Brain microvascular endothelial cell (primary cell): ENCODE results near the gene FBXO28.

ENCODE experiments used
- DNase-seq: peaks from one replicate; pipeline ENCODE4 v3.0.0-alpha.2; 2020
- H3K27ac ChIP-seq: fragments of 250-450 bp; sonication (Bioruptor Pico); 2 replicates; pipeline ENCODE4 v1.5.1; 2020; ENCODE audit warnings: mild to moderate bottlenecking, moderate library complexity
- H3K27me3 ChIP-seq: fragments of 250-450 bp; sonication (Bioruptor Pico); replicated peaks from 2 replicates; pipeline ENCODE4 v1.5.1; 2020; ENCODE audit warnings: mild to moderate bottlenecking
- H3K36me3 ChIP-seq: fragments of 250-450 bp; sonication (Bioruptor Pico); replicated peaks from 2 replicates; pipeline ENCODE4 v1.5.1; 2020; ENCODE audit warnings: mild to moderate bottlenecking
- H3K4me3 ChIP-seq: 2 replicates; pipeline ENCODE4 v1.5.1; 2011; ENCODE audit warnings: low read depth, mild to moderate bottlenecking, control low read depth, low read length, moderate library complexity
- in situ Hi-C: cut with HindIII; loops from 2 replicates; pipeline ENCODE4 v1.10.0; 2017; ENCODE audit warnings: low sequenced_read_pairs, low pct_ligation_motif_present
- TF ChIP-seq, protein P1 (sequence below): IDR thresholded peaks from 2 replicates; pipeline ENCODE4 v1.5.1; 2011; ENCODE audit warnings: low read depth, mild to moderate bottlenecking, moderate library complexity, low read length, control low read depth, inconsistent platforms; ENCODE audit errors: missing control alignments

FBXO28 gene

DNA sequence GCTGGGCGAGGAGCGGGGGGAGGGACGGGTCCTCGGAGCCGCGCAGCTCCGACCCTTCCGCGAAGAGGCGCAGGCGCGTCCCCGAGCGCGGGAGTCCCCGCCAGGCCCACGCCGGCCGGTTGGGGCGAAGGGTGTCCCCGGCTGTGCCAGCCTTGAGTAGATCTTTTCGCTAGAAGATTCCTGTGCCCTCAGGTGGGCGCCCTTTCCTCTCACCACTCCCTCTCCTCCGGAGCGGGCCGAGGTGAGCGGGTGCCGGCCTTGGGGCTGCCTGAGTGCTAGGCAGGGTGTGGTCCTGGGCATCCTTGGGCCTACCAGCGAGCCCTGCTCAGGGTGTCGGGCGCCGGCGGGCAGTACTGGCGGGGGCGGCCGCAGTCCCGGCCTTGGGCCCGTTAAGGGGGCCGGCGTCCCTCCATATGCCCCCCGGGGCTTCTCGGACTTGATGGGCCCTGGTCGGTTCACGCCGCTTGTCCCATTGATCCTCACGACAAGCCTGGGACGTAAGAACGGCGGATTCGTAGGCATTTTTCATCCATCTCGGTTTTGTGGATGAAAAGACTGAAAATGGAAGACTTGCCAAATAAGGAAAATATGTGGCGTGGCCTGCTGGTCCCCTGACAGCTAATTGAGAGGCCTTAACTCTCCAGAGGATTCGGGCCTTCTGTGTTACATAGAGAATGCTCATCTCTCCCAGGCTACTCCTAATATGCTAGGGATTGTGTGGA lies 69.8 kb downstream of the FBXO28 start:
- peak overlapping the region; percentile 83 for H3K4me3 ChIP-seq
- in situ Hi-C loops, result no loop called here
- DNase-seq, result peak; percentile 43
- peak overlapping the region; percentile 87 for H3K27ac ChIP-seq
- H3K27me3 ChIP-seq, result no peaks in the 10 kb centered on the region
- peaks cover 4% of the 10 kb centered on the region for H3K36me3 ChIP-seq
- TF ChIP-seq, protein P1, sequence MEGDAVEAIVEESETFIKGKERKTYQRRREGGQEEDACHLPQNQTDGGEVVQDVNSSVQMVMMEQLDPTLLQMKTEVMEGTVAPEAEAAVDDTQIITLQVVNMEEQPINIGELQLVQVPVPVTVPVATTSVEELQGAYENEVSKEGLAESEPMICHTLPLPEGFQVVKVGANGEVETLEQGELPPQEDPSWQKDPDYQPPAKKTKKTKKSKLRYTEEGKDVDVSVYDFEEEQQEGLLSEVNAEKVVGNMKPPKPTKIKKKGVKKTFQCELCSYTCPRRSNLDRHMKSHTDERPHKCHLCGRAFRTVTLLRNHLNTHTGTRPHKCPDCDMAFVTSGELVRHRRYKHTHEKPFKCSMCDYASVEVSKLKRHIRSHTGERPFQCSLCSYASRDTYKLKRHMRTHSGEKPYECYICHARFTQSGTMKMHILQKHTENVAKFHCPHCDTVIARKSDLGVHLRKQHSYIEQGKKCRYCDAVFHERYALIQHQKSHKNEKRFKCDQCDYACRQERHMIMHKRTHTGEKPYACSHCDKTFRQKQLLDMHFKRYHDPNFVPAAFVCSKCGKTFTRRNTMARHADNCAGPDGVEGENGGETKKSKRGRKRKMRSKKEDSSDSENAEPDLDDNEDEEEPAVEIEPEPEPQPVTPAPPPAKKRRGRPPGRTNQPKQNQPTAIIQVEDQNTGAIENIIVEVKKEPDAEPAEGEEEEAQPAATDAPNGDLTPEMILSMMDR, result no peak

- H3K36me3 ChIP-seq, result peaks cover 11% of the 10 kb centered on the region
- TF ChIP-seq, protein P1, result no peak
- in situ Hi-C loops, result no loop called here
- no peak for DNase-seq
- H3K4me3 ChIP-seq, result no peak overlapping the region
- no peaks in the 10 kb centered on the region for H3K27me3 ChIP-seq
- no peak overlapping the region for H3K27ac ChIP-seq
Measured at GRCh38 chr1:224185208-224185607, 71.3 kb downstream of the FBXO28 start.

DNA sequence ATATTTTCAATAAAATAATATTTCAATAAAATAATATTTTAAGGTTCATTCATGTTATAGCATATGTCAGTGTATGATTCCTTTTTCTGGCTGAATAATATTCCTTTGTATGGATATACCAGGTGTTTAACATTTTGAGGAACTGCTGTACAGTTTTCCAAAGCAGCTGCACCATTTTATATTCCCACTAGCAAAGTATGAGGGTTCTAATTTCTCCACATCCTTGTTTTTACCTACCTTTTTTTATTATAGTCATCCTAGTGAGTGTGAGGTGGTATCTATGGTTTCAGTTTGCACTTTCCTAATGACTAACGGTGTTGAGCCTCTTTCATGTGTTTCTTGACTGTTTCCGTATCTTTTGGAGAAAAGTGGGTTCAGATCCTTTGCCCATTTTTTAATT lies 74.4 kb downstream of the FBXO28 start:
- Histone ChIP-seq H3K27ac (no peak overlapping the region), H3K4me3 (no peak overlapping the region)

DNA sequence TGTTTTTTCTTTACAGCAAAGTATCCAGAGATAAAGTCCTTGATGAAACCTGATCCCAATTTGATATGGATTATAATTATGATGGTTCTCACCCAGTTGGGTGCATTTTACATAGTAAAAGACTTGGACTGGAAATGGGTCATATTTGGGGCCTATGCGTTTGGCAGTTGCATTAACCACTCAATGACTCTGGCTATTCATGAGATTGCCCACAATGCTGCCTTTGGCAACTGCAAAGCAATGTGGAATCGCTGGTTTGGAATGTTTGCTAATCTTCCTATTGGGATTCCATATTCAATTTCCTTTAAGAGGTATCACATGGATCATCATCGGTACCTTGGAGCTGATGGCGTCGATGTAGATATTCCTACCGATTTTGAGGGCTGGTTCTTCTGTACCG lies 75.7 kb downstream of the FBXO28 start:
- H3K27ac ChIP-seq, result no peak overlapping the region
- in situ Hi-C loops, result no loop called here

More for the DNA sequence above, 74.4 kb downstream of the FBXO28 start:
- Histone ChIP-seq H3K27me3 (no peaks in the 10 kb centered on the region), H3K36me3 (peaks cover 23% of the 10 kb centered on the region)
- in situ Hi-C loops, result no loop called here
- DNase-seq, result no peak
- TF ChIP-seq, protein P1, result no peak

GRCh38 chr1:224192082-224192788 lies 78.3 kb downstream of the FBXO28 start:
- Histone ChIP-seq H3K36me3 (peaks cover 27% of the 10 kb centered on the region), H3K27ac (no peak overlapping the region), H3K27me3 (no peaks in the 10 kb centered on the region), H3K4me3 (no peak overlapping the region)
- in situ Hi-C loops, result no loop called here
- TF ChIP-seq, protein P1, result no peak
- DNase-seq, result no peak

More for the DNA sequence above, 75.7 kb downstream of the FBXO28 start:
- no peaks in the 10 kb centered on the region for H3K27me3 ChIP-seq
- peaks cover 29% of the 10 kb centered on the region for H3K36me3 ChIP-seq
- no peak for DNase-seq
- TF ChIP-seq, protein P1, result no peak
- no peak overlapping the region for H3K4me3 ChIP-seq
